IMR-90 (cell line): ENCODE results near the gene SALL4.

ENCODE experiments used
- BHLHE40 ChIP-seq: fragments of 150-350 bp; IDR thresholded peaks from 2 replicates; pipeline ENCODE4 v1.6.1; 2016; ENCODE audit warnings: mild to moderate bottlenecking, low read depth, low read length
- RAD21 ChIP-seq: IDR thresholded peaks from 2 replicates; pipeline ENCODE4 v1.6.1; 2012; ENCODE audit warnings: low read length, improper control_type of control experiment

DNA sequence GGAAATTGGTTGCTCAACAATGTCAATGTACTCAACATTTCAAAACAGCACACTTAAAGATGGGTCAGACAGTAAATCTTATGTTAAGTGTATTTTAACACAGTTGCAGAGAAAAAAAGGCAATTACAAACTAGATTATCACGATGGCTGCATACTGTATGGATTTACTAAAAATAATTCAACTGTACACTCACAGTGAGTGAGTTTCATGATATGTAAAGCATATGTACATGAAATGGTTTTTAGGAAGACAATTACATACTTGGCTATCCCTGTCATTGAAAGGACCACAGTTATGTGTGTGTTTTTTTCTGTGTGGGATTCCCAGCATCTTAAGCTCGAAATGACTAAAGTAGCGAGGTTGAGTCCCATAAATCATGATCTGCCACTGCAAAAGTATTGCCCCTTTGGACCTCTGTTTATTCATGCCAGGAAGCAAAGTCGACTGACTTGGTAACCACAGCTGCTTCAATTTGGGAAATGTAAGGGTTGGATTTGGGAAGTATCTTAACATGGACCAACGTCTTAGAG lies 5.5 kb upstream of the SALL4 start:
- TF ChIP-seq BHLHE40 (no peak), RAD21 (no peak)
